Thyroid gland (tissue), 4 donors: ENCODE data around the gene WDTC1. TPM values are rescaled to one million over a fixed set of nuclear protein-coding genes. Genes with fewer than 3 reads are reported as not detected.
A peak's percentile ranks its signal among the peaks of the same experiment; 100 is the strongest.

Source experiments
- DNase-seq, 2 donors: peaks; one replicate each; pipeline ENCODE4 v3.0.0-alpha.2; 2019
- H3K27ac ChIP-seq, 3 donors: fragments of 200-600 bp; sonication (generic); 1 replicate in 2 of 3; 2 replicates in 1 of 3; pipeline ENCODE4 v1.5.1; 2016 to 2019; ENCODE audit warnings: mild to moderate bottlenecking in 1 of 3, moderate library complexity in 1 of 3
- H3K27me3 ChIP-seq: fragments of 200-600 bp; sonication (generic); one replicate; pipeline ENCODE4 v1.5.1; 2019
- H3K36me3 ChIP-seq, 2 donors: fragments of 200-600 bp; sonication (generic); one replicate each; pipeline ENCODE4 v1.5.1; 2016 to 2019
- H3K4me1 ChIP-seq, 2 donors: fragments of 200-600 bp; sonication (generic); one replicate each; pipeline ENCODE4 v1.5.1; 2017 to 2019
- H3K4me3 ChIP-seq, 3 donors: fragments of 200-600 bp; sonication (generic); replicated peaks in 1 of 3; 1 replicate in 2 of 3; 2 replicates in 1 of 3; pipeline ENCODE4 v1.5.1; 2016; ENCODE audit warnings: mild to moderate bottlenecking in 1 of 3
- H3K9me3 ChIP-seq: fragments of 200-600 bp; sonication (generic); one replicate; pipeline ENCODE4 v1.5.1; 2017
- CTCF ChIP-seq, 6 experiments: fragments of 200-600 bp in 3 of 6; fragments of 450-650 bp in 3 of 6; sonication (generic) in 3 of 6; IDR thresholded peaks; one replicate each; pipeline ENCODE4 v1.5.1; 2016 to 2019; ENCODE audit warnings: antibody characterized with exemption in 6 of 6, mild to moderate bottlenecking in 2 of 6, inconsistent platforms in 1 of 6, moderate library complexity in 1 of 6
- POLR2A ChIP-seq, 2 donors: fragments of 450-650 bp; IDR thresholded peaks; one replicate each; pipeline ENCODE4 v1.6.1; 2017; ENCODE audit warnings: antibody characterized with exemption in 2 of 2, mild to moderate bottlenecking in 2 of 2, moderate library complexity in 1 of 2
- WGBS, 2 donors: methylation state at CpG; one replicate each; pipeline ENCODE4 v1.1.5; 2017; 5-methylcytosine and 5-hydroxymethylcytosine counted together
- intact Hi-C: fragments of 100-400 bp; cut with DNase I; formaldehyde crosslinking; loops from one replicate; pipeline ENCODE4 v1.15.1; 2023
- total RNA-seq, 4 donors: library from RNA; depleted of rRNA; stranded (reverse); fragments of >200 nt; gene quantifications; one replicate each; pipeline ENCODE4 v1.2.3, GENCODE V29; 2016

The WDTC1 gene
- total RNA-seq, 4 donors from 2014 or later, result 46.1 to 66.6 (median 48.1) TPM

- 89 to 100% methylated on average over 3 of the region's 3 CpGs for WGBS, 2 donors
- Histone ChIP-seq H3K4me3 (no peak overlapping the region), H3K4me1 (peaks cover 19 to 29% of the 10 kb centered on the region in 2 donors), H3K9me3 (no peaks in the 10 kb centered on the region), H3K27me3 (no peaks in the 10 kb centered on the region), H3K36me3 (peaks cover 12 to 20% of the 10 kb centered on the region in 2 donors), H3K27ac (no peak overlapping the region)
- TF ChIP-seq POLR2A (IDR thresholded peaks at IDR 0.05) (no peak), CTCF (IDR thresholded peaks at IDR 0.05) (no peak)
- no peak for DNase-seq
- intact Hi-C loops, result no loop called here
Measured at GRCh38 chr1:27353629-27354028, 119.2 kb downstream of the WDTC1 start.

DNA sequence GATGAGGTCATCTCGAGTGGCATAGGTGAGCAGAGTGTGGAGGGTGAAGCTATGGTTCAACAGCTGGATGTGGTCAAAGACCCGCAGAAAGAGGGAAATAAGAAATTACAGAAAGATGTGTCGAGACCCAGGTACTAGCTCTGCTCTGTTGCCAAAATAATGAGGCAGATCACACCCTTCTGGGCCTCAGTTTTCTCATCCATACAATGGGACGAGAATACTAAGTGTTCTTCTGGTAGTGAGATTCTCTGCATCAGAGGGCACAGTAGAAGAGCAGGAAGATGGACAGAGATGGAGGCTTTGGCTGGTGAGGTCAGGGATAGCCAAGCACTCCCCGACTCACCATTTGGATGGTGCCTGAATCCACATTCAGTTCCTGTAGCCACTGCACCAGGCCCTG is 121.3 kb downstream of the WDTC1 start:
- DNase-seq, result no peak
- peaks cover 5 to 10% of the 10 kb centered on the region in 2 donors for H3K4me1 ChIP-seq
- no peaks in the 10 kb centered on the region for H3K27me3 ChIP-seq
- intact Hi-C loops, result loop anchor here (5.0 kb wide), 1 partner anchor 37 kb away; the partner anchor contains the start of gene GPR3
- peaks cover 12 to 22% of the 10 kb centered on the region in 2 donors for H3K36me3 ChIP-seq
- TF ChIP-seq POLR2A (IDR thresholded peaks at IDR 0.05) (no peak), CTCF (IDR thresholded peaks at IDR 0.05) (no peak)
- no peak overlapping the region for H3K27ac ChIP-seq
- no peaks in the 10 kb centered on the region for H3K9me3 ChIP-seq
- no peak overlapping the region for H3K4me3 ChIP-seq
- WGBS, 2 donors, result 90 to 96% methylated on average over 5 of the region's 5 CpGs

DNA sequence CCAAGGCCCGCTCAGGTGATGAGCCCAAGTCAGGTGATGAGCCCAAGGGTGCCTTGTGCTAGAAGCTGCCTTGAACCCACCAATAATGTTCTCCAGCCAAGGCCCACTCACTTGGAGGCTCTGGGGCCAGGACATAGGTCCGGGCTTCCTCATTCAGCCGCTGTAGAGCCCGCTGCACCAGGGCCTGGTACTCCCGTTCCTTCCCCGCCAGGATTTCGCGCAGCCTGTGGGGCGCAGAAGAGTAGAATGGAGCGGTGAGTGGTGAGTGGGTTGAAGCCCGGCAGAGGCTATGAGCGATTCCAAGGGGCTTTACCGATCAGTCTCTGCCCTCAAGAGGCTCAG is 121.8 kb downstream of the WDTC1 start:
- intact Hi-C loops, result loop anchor here (5.0 kb wide), 1 partner anchor 36 kb away; the partner anchor contains the start of gene GPR3
- no peaks in the 10 kb centered on the region for H3K27me3 ChIP-seq
- peaks cover 16 to 27% of the 10 kb centered on the region in 2 donors for H3K36me3 ChIP-seq
- H3K27ac ChIP-seq, result no peak overlapping the region
- no peak overlapping the region for H3K4me3 ChIP-seq
- H3K9me3 ChIP-seq, result no peaks in the 10 kb centered on the region
- WGBS, 2 donors, result 89 to 97% methylated on average over 10 to 11 of the region's 13 CpGs
- no peak for DNase-seq
- peaks cover 0 to 4% of the 10 kb centered on the region in 2 donors for H3K4me1 ChIP-seq
- TF ChIP-seq CTCF (IDR thresholded peaks at IDR 0.05), result no peak
- TF ChIP-seq POLR2A (IDR thresholded peaks at IDR 0.05), result no peak

DNA sequence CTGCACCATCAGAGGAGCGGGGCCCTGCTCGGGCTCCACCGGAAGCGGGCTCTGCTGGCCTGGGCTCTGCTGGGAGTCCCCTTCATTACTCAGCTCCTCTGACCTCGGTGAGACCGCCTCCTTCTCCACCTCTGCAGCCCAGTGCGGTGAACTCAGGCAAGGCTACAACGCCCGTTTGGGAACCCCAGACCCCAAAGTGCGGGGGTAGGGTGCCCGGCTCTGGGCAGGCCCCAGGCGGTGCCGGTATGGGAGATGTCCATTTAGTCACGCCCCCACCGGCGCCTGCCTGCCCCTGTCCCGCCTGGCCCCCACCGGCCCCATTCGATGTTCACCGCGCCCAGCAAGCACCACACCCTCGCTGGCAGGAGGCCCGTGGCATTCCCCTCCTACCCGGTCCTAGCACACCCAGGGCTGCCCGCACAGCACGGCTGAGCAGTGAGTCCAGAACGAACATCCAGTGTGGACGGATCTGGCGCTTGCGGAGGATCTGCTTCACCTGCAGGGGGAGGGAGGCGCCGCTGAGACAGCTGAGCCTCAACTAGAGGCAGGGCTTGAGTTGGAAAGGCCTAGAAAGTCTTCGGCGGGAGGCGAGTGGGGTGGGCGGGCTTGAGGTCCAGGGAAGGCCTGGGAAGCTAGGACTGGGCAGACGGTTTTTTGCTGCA is 122.3 kb downstream of the WDTC1 start:
- DNase-seq, result no peak
- no peaks in the 10 kb centered on the region for H3K9me3 ChIP-seq
- TF ChIP-seq POLR2A (IDR thresholded peaks at IDR 0.05) (no peak), CTCF (IDR thresholded peaks at IDR 0.05) (no peak)
- no peaks in the 10 kb centered on the region for H3K27me3 ChIP-seq
- no peak overlapping the region for H3K27ac ChIP-seq
- no peaks in the 10 kb centered on the region for H3K4me1 ChIP-seq
- WGBS, 2 donors, result 76 to 77% methylated on average over 21 to 25 of the region's 37 CpGs
- H3K36me3 ChIP-seq, result peaks cover 18 to 32% of the 10 kb centered on the region in 2 donors
- intact Hi-C loops, result loop anchor here (5.0 kb wide), 1 partner anchor 36 kb away; the partner anchor contains the start of gene GPR3
- H3K4me3 ChIP-seq, result no peak overlapping the region

DNA sequence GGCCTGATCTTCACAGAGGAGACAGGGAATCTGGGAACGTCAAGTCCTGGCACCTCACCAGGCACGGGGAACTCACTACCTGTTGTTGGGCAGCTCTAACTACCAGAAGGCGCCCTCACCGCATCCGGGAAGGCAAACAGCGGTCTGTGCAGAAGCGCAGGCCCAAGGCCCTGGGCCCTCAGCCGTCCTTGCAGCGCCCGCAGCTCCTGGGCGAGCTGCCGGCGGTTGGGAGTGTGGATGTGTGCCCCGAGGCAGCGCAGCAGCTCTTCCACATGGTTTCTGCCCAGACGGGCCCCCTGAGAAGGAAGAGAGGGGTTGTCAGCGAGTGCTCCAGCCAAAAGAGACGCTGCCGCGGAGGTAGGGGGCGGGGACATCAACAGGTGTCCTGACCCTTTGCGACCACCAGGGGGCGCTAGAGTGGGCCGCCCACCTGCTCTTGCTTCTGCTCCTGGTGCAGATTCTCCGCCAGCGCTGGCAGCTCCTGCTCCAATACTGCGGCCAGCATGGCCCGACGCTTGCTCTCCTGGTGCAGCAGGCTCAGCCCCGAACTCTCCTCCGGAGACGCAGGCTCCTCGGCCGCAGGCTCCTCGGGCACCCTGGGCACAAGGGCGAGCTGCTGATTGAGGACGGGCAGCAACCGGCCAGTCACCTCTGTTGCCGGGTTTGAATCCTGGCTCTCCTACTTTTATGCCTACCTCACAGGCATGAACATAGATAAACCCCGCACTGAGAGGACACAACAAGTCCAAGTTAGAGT is 123.0 kb downstream of the WDTC1 start:
- Histone ChIP-seq H3K36me3 (peaks cover 24 to 39% of the 10 kb centered on the region in 2 donors), H3K27me3 (no peaks in the 10 kb centered on the region), H3K9me3 (no peaks in the 10 kb centered on the region), H3K4me3 (no peak overlapping the region), H3K4me1 (no peaks in the 10 kb centered on the region), H3K27ac (no peak overlapping the region)
- WGBS, 2 donors, result 43 to 51% methylated on average over 17 to 22 of the region's 40 CpGs
- DNase-seq, result peak; percentile 69 to 71
- intact Hi-C loops, result loop anchor here (5.0 kb wide), 1 partner anchor 35 kb away; the partner anchor contains the start of gene GPR3
- no peak for TF ChIP-seq POLR2A (IDR thresholded peaks at IDR 0.05)
- TF ChIP-seq CTCF (IDR thresholded peaks at IDR 0.05), result peak; percentile 88 to 100 (median 94)
